ENCODE results near the gene EPS15.

DNA sequence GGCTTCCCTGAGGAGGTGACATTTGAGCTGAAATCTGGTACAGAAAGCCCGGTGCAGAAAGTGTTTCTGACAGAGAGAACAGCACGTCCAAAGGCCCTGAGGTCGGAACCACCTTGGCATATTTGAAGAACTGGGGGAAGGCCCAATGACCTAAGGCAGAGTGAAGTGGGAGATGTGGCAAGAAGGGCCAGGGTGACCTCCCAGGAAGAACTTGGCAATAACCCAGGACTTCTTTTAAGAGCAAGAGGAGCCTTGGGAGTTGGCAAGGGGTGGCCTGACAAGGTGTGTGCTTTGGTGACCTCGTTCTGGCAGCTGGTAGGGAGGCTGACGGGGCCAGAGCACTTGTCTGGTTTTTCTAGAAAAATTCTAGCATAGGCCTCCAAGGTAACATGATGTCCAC lies 212.1 kb downstream of the EPS15 start:
- TF ChIP-seq, protein P1, sequence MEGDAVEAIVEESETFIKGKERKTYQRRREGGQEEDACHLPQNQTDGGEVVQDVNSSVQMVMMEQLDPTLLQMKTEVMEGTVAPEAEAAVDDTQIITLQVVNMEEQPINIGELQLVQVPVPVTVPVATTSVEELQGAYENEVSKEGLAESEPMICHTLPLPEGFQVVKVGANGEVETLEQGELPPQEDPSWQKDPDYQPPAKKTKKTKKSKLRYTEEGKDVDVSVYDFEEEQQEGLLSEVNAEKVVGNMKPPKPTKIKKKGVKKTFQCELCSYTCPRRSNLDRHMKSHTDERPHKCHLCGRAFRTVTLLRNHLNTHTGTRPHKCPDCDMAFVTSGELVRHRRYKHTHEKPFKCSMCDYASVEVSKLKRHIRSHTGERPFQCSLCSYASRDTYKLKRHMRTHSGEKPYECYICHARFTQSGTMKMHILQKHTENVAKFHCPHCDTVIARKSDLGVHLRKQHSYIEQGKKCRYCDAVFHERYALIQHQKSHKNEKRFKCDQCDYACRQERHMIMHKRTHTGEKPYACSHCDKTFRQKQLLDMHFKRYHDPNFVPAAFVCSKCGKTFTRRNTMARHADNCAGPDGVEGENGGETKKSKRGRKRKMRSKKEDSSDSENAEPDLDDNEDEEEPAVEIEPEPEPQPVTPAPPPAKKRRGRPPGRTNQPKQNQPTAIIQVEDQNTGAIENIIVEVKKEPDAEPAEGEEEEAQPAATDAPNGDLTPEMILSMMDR (IDR thresholded peaks at IDR 0.05) = no peak
- TF ChIP-seq POLR2A (IDR thresholded peaks at IDR 0.05) (no peak), POLR2AphosphoS5 (IDR thresholded peaks at IDR 0.05) (no peak), EP300 (IDR thresholded peaks at IDR 0.05) (no peak)

Data from stomach (tissue), 4 donors.